Activated CD8-positive, alpha-beta memory T cell treated with anti-CD3 and anti-CD28 coated beads, Interleukin-2, amount 50 U/mL, for 24 hours (primary cell): ENCODE results near the gene TLR9.

Experiments used
- DNase-seq: peaks from one replicate; pipeline ENCODE4 v3.0.0-alpha.2; 2020; ENCODE audit errors: extremely low read depth

The TLR9 gene

DNA sequence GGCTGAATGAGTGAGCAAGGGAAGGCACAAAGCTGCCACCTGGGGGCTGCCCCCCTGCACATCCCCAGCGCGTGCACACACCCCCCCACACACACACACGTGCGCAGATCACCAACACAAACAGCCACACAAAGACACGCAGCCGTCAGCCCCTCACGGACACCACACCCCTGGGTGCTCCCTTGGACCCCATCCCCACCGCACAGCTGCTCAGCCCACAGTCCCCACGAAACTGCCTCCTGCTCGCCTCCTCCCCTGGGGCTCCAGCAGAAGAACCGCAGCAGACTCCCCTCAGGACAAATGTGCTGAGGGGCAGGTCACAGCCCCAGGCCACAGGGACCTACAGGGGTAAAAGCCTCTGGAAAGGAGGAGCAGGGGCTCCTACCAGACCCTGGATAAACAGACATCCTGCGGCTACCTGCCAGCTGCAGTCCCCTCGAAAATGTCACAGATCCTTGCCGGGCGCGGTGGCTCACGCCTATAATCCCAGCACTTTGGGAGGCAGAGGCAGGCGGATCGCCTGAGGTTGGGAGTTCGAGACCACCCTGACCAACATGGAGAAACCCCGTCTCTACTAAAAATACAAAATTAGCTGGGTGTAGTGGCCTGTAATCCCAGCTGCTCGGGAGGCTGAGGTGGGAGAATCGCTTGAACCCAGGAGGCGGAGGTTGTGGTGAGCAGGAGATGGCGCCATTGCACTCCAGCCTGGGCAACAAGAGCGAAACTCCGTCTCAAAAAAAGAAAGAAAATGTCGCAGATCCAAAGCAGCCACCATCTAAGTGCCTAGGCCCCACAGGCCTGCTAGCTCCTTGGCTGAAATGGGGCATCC is 7.0 kb upstream of the TLR9 start:
- DNase-seq: no peak

DNA sequence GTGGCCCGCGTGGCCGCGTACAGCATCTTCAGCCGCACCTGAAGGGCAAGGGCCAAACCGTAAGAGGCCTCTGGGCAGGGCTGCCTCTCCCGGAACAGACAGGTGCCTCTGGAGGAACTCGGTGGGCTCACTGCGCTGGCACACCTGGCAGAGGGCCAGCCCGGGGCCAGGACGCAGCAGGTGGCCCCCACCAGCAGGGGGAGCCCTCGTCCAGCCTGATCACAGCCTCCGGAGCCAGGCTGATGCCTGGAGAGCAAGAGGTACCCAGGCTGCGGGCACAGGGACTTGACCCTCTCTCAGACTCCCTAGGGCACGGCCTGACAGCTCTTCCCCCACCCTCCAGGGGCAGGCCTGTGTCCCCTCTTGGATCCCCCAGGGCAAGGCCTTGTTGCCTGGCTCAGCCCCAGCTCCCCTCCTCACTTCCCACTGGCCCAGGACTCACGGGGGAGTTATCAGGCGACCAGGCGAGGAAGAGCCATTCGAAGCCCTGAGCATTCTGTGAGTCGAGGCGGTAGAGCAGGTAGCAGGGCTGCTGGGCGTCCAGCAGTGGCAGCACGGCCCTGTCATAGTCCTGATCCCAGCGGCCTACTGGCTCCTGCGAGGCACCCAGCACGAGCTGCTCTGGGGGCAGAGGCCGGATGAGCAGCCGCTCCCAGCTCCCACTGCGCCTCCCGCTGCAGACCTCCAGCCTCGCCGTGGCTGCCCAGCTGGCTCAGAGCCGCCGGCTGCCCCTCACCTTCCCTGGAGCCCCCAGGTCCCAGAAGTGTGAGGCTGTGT is 6.2 kb upstream of the TLR9 start:
- DNase-seq: peak; percentile 71

GRCh38 chr3:52230889-52231499 is 5.5 kb upstream of the TLR9 start:
- no peak for DNase-seq

- no peak for DNase-seq
Measured at GRCh38 chr3:52230461-52230860, 5.0 kb upstream of the TLR9 start.

DNA sequence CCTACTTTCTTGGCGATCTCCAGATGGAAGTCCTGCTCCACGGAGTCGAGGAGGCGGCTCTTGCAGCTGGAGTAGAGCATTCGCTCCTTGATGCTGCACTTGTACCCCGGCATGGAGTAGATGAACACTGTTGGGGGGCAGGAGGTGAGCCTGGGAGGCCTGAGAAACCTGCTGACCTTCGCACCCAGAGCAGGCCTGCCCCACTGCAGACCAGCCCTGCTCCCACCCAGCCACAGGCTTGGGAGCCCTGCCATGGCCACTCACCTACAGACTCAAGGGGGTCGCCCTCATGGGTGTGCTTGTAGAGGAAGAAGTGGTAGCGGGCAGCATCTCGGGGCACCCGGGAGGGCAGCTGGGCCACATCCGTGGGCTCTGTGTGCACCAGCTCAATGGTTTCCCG is 4.2 kb upstream of the TLR9 start:
- no peak for DNase-seq

GRCh38 chr3:52228751-52229291 is 3.4 kb upstream of the TLR9 start:
- no peak for DNase-seq

DNA sequence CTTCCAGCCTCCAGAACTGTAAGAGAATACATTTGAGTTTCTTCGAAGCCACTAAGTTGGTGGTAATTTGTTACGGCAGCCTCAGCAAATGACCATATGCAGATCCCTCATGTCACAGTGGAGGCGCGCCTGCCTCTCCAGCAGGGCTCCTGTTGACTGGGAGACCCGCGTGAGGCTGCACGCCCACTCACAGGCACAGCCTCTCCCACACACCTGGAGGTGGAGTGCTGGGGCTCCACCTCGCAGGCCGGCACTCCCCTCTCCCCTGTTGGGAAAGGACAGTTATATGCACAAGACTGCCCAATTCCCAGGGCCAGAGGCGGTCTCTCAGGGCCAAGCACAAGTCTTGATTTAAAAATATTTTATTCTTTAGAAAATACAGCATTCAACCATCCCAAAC is 2.8 kb upstream of the TLR9 start:
- DNase-seq: no peak

DNA sequence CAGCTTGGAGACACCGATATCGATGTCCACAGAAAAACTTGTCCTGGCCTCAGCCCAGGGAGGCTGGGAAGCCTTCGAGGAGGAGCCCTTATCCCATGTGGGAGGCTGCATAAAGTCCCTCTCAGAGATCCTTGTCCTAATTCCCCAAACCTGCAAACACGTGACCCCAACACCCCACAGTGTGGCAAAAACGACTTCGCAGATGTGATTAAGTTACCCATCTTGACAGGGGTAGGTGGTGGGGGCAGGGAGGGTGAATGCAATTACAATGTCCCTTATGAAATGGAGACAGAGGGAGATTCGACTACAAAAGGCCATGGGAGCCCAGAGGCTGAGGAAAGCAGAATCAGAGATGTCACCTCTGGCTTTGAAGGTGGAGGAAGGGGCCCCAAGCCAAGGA is 2.3 kb upstream of the TLR9 start:
- DNase-seq: no peak

DNA sequence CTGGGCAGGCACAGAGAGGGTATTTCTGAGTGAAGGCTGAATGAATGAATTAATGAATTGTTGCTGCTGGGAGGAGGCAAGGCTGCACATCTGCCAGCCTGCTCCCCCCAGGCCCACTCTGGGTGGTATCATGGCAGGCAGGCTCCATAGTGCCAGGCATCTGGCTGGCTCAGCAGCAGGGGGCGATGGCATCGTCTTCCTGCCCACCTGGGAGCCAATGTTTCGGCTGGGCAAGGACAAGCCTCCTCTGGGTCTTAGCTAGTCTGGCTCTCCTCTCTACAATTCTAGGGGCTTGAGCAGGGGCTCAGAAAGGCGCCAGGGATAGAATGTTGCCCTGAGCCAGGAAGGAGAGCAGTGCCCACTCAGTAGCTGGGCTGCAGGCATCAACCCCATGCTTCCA is 1.7 kb upstream of the TLR9 start:
- no peak for DNase-seq

- DNase-seq: no peak
Measured at GRCh38 chr3:52226229-52226817, 878 bp upstream of the TLR9 start.

- no peak for DNase-seq
Measured at GRCh38 chr3:52223449-52224408, 1.7 kb downstream of the TLR9 start.

- DNase-seq: no peak
Measured at GRCh38 chr3:52222319-52223221, 2.9 kb downstream of the TLR9 start.

DNA sequence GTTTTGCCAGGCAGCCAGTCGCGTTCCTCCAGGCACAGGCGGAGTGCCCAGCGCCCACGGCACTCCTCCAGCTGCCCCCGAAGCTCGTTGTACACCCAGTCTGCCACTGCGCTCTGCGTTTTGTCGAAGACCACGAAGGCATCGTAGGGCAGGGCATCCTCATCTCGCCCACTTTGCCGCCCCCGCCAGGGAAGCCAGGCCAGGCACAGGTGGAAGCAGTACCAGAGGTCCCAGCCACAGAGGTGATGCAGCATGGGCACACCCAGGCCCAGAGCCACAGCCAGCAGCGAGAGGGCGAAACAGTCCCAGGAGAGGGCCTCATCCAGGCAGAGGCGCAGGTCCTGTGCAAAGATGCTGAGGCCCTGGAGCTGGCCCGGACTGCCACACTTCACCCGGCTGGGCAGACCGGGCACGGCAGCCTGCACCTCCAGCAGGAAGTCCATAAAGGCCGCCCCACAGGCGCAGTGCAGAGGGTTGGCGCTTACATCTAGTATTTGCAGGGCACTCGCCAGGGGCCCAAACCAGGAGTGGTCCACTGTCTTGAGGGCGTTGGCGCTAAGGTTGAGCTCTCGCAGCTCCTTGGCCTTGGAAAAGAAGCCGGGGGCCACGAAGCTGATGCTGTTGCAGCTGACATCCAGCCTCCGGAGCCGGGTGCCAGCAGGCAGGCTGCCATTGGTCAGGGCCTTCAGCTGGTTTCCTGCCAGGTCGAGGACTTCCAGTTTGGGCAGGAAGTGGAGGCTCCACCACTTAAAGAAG is 3.7 kb downstream of the TLR9 start:
- no peak for DNase-seq

GRCh38 chr3:52221141-52221562 is 4.3 kb downstream of the TLR9 start:
- DNase-seq: no peak

GRCh38 chr3:52220380-52221026 is 4.9 kb downstream of the TLR9 start:
- peak; percentile 76 for DNase-seq

GRCh38 chr3:52218937-52219650 is 6.4 kb downstream of the TLR9 start:
- no peak for DNase-seq

DNA sequence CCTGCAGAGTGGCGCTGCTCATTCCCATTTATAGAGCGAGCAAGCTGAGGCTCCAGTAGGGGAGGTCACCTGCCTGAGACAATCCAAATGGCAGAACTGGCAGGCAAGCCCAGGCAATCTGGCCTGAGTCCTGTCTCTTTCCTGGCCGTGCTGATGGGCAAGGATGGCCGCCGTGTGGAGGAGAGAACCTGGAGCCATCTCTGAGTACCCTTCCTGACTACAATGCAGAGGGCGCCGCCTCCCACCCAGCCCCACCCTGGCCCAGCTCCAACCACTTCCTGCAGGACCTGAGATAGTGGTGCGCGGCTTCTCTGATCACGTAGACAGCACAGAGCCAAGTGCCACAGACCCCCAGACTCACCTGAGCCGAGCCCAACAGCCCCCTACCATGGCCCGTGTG is 7.0 kb downstream of the TLR9 start:
- DNase-seq: no peak

- DNase-seq: no peak
Measured at GRCh38 chr3:52218026-52218425, 7.4 kb downstream of the TLR9 start.
